ENCODE data around the gene TAF3.

DNA sequence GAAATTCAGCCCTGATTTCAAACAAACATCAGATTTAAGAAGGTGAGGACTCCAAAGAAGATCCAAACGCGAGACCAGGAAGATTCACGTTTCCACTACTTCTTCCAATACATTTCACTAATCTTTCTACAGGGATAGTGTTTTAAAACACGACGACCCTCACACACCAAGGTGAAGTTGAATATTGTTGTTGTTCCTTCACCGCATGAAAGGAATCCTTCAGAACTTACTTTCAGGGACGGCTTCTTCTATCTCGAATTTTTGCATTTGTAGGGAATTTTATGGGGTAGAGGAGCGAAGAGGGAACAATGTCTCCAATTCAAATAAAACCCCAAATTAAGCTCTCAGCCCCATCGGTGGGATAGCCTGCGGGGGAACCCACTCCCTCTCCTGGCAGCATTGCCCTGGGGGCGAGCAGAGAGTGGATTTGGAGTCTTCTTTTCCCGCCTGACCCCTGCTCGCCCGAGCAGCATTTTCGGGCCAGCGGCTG, 234.7 kb downstream of the TAF3 start:
- no peak for TF ChIP-seq ZNF202 (tag by site-specific recombination; IDR thresholded peaks at IDR 0.05; ENCODE audit: borderline replicate concordance)
- TF ChIP-seq, protein P1, sequence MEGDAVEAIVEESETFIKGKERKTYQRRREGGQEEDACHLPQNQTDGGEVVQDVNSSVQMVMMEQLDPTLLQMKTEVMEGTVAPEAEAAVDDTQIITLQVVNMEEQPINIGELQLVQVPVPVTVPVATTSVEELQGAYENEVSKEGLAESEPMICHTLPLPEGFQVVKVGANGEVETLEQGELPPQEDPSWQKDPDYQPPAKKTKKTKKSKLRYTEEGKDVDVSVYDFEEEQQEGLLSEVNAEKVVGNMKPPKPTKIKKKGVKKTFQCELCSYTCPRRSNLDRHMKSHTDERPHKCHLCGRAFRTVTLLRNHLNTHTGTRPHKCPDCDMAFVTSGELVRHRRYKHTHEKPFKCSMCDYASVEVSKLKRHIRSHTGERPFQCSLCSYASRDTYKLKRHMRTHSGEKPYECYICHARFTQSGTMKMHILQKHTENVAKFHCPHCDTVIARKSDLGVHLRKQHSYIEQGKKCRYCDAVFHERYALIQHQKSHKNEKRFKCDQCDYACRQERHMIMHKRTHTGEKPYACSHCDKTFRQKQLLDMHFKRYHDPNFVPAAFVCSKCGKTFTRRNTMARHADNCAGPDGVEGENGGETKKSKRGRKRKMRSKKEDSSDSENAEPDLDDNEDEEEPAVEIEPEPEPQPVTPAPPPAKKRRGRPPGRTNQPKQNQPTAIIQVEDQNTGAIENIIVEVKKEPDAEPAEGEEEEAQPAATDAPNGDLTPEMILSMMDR (tag by site-specific recombination; IDR thresholded peaks at IDR 0.05): peak; percentile 78; the same call in 1 of the 2 replicates
- TF ChIP-seq ZNF37A (tag by site-specific recombination; IDR thresholded peaks at IDR 0.05): no peak
- no peak for TF ChIP-seq BCL11A (tag by site-specific recombination; IDR thresholded peaks at IDR 0.05; ENCODE audit: low read depth)
- no peak for TF ChIP-seq ZNF174 (tag by site-specific recombination; IDR thresholded peaks at IDR 0.05)
- TF ChIP-seq KLF9 (tag by site-specific recombination; IDR thresholded peaks at IDR 0.05; ENCODE audit: low read depth): no peak
- no peak for TF ChIP-seq SETDB1 (IDR thresholded peaks at IDR 0.05; ENCODE audit: insufficient read length, low read length)
- TF ChIP-seq, protein P2, sequence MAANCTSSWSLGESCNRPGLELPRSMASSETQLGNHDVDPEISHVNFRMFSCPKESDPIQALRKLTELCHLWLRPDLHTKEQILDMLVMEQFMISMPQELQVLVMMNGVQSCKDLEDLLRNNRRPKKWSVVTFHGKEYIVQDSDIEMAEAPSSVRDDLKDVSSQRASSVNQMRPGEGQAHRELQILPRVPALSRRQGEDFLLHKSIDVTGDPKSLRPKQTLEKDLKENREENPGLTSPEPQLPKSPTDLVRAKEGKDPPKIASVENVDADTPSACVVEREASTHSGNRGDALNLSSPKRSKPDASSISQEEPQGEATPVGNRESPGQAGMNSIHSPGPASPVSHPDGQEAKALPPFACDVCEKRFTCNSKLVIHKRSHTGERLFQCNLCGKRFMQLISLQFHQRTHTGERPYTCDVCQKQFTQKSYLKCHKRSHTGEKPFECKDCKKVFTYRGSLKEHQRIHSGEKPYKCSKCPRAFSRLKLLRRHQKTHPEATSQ (tag by site-specific recombination; IDR thresholded peaks at IDR 0.05): no peak
- TF ChIP-seq, protein P3, sequence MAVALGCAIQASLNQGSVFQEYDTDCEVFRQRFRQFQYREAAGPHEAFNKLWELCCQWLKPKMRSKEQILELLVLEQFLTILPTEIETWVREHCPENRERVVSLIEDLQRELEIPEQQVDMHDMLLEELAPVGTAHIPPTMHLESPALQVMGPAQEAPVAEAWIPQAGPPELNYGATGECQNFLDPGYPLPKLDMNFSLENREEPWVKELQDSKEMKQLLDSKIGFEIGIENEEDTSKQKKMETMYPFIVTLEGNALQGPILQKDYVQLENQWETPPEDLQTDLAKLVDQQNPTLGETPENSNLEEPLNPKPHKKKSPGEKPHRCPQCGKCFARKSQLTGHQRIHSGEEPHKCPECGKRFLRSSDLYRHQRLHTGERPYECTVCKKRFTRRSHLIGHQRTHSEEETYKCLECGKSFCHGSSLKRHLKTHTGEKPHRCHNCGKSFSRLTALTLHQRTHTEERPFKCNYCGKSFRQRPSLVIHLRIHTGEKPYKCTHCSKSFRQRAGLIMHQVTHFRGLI (tag by site-specific recombination; IDR thresholded peaks at IDR 0.05): no peak
- no peak for TF ChIP-seq ZNF146 (tag by site-specific recombination; IDR thresholded peaks at IDR 0.05)
- no peak for TF ChIP-seq ZNF510 (tag by site-specific recombination; IDR thresholded peaks at IDR 0.05; ENCODE audit: insufficient replicate concordance)
- TF ChIP-seq ZNF785 (tag by site-specific recombination; IDR thresholded peaks at IDR 0.05): no peak
- no peak for TF ChIP-seq ZNF324 (tag by site-specific recombination; IDR thresholded peaks at IDR 0.05)

Measured in HEK293 (cell line).